HL-60 (cell line): Measurements from ENCODE around the gene ITGA3.

Source experiments
- POLR2AphosphoS5 ChIP-seq: IDR thresholded peaks from 2 replicates; pipeline ENCODE4 v1.6.1; 2012; ENCODE audit warnings: low read depth
- SPI1 ChIP-seq: IDR thresholded peaks from 2 replicates; pipeline ENCODE4 v1.6.1; 2012; ENCODE audit warnings: low read depth, mild to moderate bottlenecking, borderline replicate concordance
- TF ChIP-seq, protein P1 (sequence below): IDR thresholded peaks from one replicate; pipeline ENCODE4 v1.5.1; 2011; ENCODE audit warnings: low read length, control low read depth, inconsistent platforms; ENCODE audit not compliant: insufficient read depth
- TF ChIP-seq, protein P2 (sequence below): IDR thresholded peaks from 2 replicates; pipeline ENCODE4 v1.6.1; 2012; ENCODE audit warnings: low read depth; ENCODE audit not compliant: insufficient replicate concordance

DNA sequence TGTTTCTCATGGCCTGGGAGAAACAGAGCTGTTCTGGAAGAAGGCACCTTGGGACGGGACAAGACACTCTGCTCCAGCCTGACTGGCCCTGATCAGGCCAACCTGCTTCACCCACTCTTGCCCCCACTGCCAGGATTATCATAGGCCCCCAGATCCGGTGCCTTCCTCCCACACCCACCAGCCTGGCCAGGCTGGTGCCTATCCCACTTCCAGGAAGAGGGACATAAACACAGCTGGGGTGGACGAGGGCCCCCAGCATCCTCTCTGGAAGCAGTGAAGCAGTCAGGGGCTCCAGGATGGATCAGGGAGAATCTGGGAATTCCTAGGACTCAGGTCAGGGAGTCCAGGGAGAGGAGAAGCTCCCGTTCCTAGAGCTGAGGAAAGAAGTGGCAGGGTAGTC lies 16.9 kb upstream of the ITGA3 start:
- TF ChIP-seq SPI1 = no peak
- TF ChIP-seq, protein P1, sequence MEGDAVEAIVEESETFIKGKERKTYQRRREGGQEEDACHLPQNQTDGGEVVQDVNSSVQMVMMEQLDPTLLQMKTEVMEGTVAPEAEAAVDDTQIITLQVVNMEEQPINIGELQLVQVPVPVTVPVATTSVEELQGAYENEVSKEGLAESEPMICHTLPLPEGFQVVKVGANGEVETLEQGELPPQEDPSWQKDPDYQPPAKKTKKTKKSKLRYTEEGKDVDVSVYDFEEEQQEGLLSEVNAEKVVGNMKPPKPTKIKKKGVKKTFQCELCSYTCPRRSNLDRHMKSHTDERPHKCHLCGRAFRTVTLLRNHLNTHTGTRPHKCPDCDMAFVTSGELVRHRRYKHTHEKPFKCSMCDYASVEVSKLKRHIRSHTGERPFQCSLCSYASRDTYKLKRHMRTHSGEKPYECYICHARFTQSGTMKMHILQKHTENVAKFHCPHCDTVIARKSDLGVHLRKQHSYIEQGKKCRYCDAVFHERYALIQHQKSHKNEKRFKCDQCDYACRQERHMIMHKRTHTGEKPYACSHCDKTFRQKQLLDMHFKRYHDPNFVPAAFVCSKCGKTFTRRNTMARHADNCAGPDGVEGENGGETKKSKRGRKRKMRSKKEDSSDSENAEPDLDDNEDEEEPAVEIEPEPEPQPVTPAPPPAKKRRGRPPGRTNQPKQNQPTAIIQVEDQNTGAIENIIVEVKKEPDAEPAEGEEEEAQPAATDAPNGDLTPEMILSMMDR = no peak
- TF ChIP-seq, protein P2, sequence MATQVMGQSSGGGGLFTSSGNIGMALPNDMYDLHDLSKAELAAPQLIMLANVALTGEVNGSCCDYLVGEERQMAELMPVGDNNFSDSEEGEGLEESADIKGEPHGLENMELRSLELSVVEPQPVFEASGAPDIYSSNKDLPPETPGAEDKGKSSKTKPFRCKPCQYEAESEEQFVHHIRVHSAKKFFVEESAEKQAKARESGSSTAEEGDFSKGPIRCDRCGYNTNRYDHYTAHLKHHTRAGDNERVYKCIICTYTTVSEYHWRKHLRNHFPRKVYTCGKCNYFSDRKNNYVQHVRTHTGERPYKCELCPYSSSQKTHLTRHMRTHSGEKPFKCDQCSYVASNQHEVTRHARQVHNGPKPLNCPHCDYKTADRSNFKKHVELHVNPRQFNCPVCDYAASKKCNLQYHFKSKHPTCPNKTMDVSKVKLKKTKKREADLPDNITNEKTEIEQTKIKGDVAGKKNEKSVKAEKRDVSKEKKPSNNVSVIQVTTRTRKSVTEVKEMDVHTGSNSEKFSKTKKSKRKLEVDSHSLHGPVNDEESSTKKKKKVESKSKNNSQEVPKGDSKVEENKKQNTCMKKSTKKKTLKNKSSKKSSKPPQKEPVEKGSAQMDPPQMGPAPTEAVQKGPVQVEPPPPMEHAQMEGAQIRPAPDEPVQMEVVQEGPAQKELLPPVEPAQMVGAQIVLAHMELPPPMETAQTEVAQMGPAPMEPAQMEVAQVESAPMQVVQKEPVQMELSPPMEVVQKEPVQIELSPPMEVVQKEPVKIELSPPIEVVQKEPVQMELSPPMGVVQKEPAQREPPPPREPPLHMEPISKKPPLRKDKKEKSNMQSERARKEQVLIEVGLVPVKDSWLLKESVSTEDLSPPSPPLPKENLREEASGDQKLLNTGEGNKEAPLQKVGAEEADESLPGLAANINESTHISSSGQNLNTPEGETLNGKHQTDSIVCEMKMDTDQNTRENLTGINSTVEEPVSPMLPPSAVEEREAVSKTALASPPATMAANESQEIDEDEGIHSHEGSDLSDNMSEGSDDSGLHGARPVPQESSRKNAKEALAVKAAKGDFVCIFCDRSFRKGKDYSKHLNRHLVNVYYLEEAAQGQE = no peak
- TF ChIP-seq POLR2AphosphoS5 = no peak
